Peyer's patch (tissue), 4 donors: ENCODE results near the gene CCT3. TPM values are rescaled to one million over a fixed set of nuclear protein-coding genes. Genes with fewer than 3 reads are reported as not detected.
A peak's percentile ranks its signal among the peaks of the same experiment; 100 is the strongest.

Experiments
- DNase-seq, 3 donors: peaks; one replicate each; pipeline ENCODE4 v3.0.0-alpha.2; 2017 to 2019
- H3K27ac ChIP-seq, 4 donors: fragments of 200-600 bp; sonication (generic); one replicate each; pipeline ENCODE4 v1.5.1; 2016 to 2019
- H3K27me3 ChIP-seq, 2 donors: fragments of 200-600 bp; sonication (generic); one replicate each; pipeline ENCODE4 v1.5.1; 2019
- H3K36me3 ChIP-seq, 3 donors: fragments of 200-600 bp; sonication (generic); one replicate each; pipeline ENCODE4 v1.5.1; 2016 to 2019
- H3K4me1 ChIP-seq, 4 donors: fragments of 200-600 bp; sonication (generic); one replicate each; pipeline ENCODE4 v1.5.1; 2016 to 2019
- H3K4me3 ChIP-seq, 4 donors: fragments of 200-600 bp; sonication (generic); 1 replicate in 3 of 4; 2 replicates in 1 of 4; pipeline ENCODE4 v1.5.1; 2016 to 2019; ENCODE audit warnings: mild to moderate bottlenecking in 1 of 4
- H3K9me3 ChIP-seq, 4 donors: fragments of 200-600 bp; sonication (generic); one replicate each; pipeline ENCODE4 v1.5.1; 2016 to 2019; ENCODE audit warnings: mild to moderate bottlenecking in 1 of 4
- CTCF ChIP-seq, 6 experiments: fragments of 450-650 bp in 4 of 6; fragments of 200-600 bp in 2 of 6; sonication (generic) in 1 of 6; IDR thresholded peaks; one replicate each; pipeline ENCODE4 v1.5.1; 2017 to 2019; ENCODE audit warnings: antibody characterized with exemption in 6 of 6, mild to moderate bottlenecking in 3 of 6, moderate library complexity in 1 of 6
- POLR2A ChIP-seq, 2 donors: fragments of 450-650 bp; IDR thresholded peaks; one replicate each; pipeline ENCODE4 v1.5.1; 2017; ENCODE audit warnings: antibody characterized with exemption in 2 of 2, mild to moderate bottlenecking in 2 of 2, moderate library complexity in 2 of 2
- total RNA-seq, 4 donors: library from RNA; depleted of rRNA; stranded (reverse); fragments of >200 nt; gene quantifications; one replicate each; pipeline ENCODE4 v1.1.0, GENCODE V29; 2016

CCT3 gene
- total RNA-seq, 4 donors from 2014 or later: 63.9 to 148 (median 134) TPM

GRCh38 chr1:156384658-156385057 is 46.6 kb upstream of the CCT3 start:
- H3K9me3 ChIP-seq: no peaks in the 10 kb centered on the region
- peaks cover 0 to 5% of the 10 kb centered on the region in 2 donors for H3K27me3 ChIP-seq
- TF ChIP-seq CTCF (IDR thresholded peaks at IDR 0.05): no peak
- H3K27ac ChIP-seq: no peak overlapping the region
- no peaks in the 10 kb centered on the region for H3K4me1 ChIP-seq
- no peak overlapping the region for H3K4me3 ChIP-seq
- DNase-seq: no peak
- H3K36me3 ChIP-seq: no peaks in the 10 kb centered on the region

GRCh38 chr1:156384007-156384406 is 45.9 kb upstream of the CCT3 start:
- H3K4me1 ChIP-seq: no peaks in the 10 kb centered on the region
- no peaks in the 10 kb centered on the region for H3K9me3 ChIP-seq
- TF ChIP-seq POLR2A (IDR thresholded peaks at IDR 0.05) (no peak), CTCF (IDR thresholded peaks at IDR 0.05) (no peak)
- H3K27me3 ChIP-seq: peaks cover 0 to 5% of the 10 kb centered on the region in 2 donors
- no peak for DNase-seq
- no peak overlapping the region for H3K4me3 ChIP-seq
- no peak overlapping the region for H3K27ac ChIP-seq
- H3K36me3 ChIP-seq: no peaks in the 10 kb centered on the region

- no peaks in the 10 kb centered on the region for H3K36me3 ChIP-seq
- H3K9me3 ChIP-seq: no peaks in the 10 kb centered on the region
- no peak overlapping the region for H3K27ac ChIP-seq
- H3K4me1 ChIP-seq: no peaks in the 10 kb centered on the region
- TF ChIP-seq CTCF (IDR thresholded peaks at IDR 0.05) (peak in 5 of 6 experiments; percentile 17 to 77 (median 71)), POLR2A (IDR thresholded peaks at IDR 0.05) (no peak)
- H3K4me3 ChIP-seq: no peak overlapping the region
- DNase-seq: peak; percentile 49 to 80 (median 67)
- H3K27me3 ChIP-seq: peaks cover 0 to 5% of the 10 kb centered on the region in 2 donors
These were observed 44.9 kb upstream of the CCT3 start for GRCh38 chr1:156383023-156383422.

- Histone ChIP-seq H3K27ac (no peak overlapping the region), H3K27me3 (peaks cover 0 to under 1% of the 10 kb centered on the region in 2 donors), H3K36me3 (no peaks in the 10 kb centered on the region), H3K9me3 (no peaks in the 10 kb centered on the region), H3K4me3 (no peak overlapping the region), H3K4me1 (no peaks in the 10 kb centered on the region)
- no peak for TF ChIP-seq POLR2A (IDR thresholded peaks at IDR 0.05)
- TF ChIP-seq CTCF (IDR thresholded peaks at IDR 0.05): no peak
- DNase-seq: no peak
These were observed 44.5 kb upstream of the CCT3 start for GRCh38 chr1:156382561-156382960.

- H3K4me1 ChIP-seq: no peaks in the 10 kb centered on the region
- no peak overlapping the region for H3K27ac ChIP-seq
- DNase-seq: peak in 1 of 3 donors; percentile 55
- no peaks in the 10 kb centered on the region for H3K36me3 ChIP-seq
- no peak for TF ChIP-seq POLR2A (IDR thresholded peaks at IDR 0.05)
- TF ChIP-seq CTCF (IDR thresholded peaks at IDR 0.05): peak in 1 of 6 experiments; percentile 11
- H3K4me3 ChIP-seq: no peak overlapping the region
- no peaks in the 10 kb centered on the region for H3K9me3 ChIP-seq
- H3K27me3 ChIP-seq: no peaks in the 10 kb centered on the region
These were observed 41.5 kb upstream of the CCT3 start for GRCh38 chr1:156379420-156380165.
